Parathyroid adenoma (tissue), 2 donors: ENCODE measurements around the gene CACNA1C.

Source experiments
- H2AFZ ChIP-seq: fragments of 300-600 bp; sonication (generic); one replicate; pipeline ENCODE4 v1.7.0; 2017; ENCODE audit warnings: antibody characterized with exemption, mild to moderate bottlenecking
- H3K27ac ChIP-seq: fragments of 300-600 bp; sonication (generic); one replicate; pipeline ENCODE4 v1.7.0; 2017
- H3K27me3 ChIP-seq: fragments of 300-600 bp; sonication (generic); one replicate; pipeline ENCODE4 v1.7.0; 2017; ENCODE audit warnings: low read length; ENCODE audit not compliant: control insufficient read depth, insufficient read depth
- H3K36me3 ChIP-seq: fragments of 300-600 bp; sonication (generic); one replicate; pipeline ENCODE4 v1.7.0; 2017; ENCODE audit warnings: low read length; ENCODE audit not compliant: control insufficient read depth, insufficient read depth
- H3K4me1 ChIP-seq: fragments of 300-600 bp; sonication (generic); one replicate; pipeline ENCODE4 v1.7.0; 2017; ENCODE audit warnings: control low read depth
- H3K4me2 ChIP-seq: fragments of 300-600 bp; sonication (generic); one replicate; pipeline ENCODE4 v1.7.0; 2017; ENCODE audit warnings: low read length
- H3K4me3 ChIP-seq: fragments of 300-600 bp; sonication (generic); one replicate; pipeline ENCODE4 v1.7.0; 2017; ENCODE audit warnings: low read depth, low read length
- H3K79me2 ChIP-seq: fragments of 300-600 bp; sonication (generic); one replicate; pipeline ENCODE4 v1.7.0; 2017; ENCODE audit warnings: control low read depth
- H3K9ac ChIP-seq: fragments of 300-600 bp; sonication (generic); one replicate; pipeline ENCODE4 v1.7.0; 2017; ENCODE audit warnings: mild to moderate bottlenecking
- H3K9me3 ChIP-seq: fragments of 300-600 bp; sonication (generic); one replicate; pipeline ENCODE4 v1.7.0; 2017; ENCODE audit warnings: low read length; ENCODE audit not compliant: control insufficient read depth
- CTCF ChIP-seq: fragments of 300-600 bp; sonication (generic); IDR thresholded peaks from one replicate; pipeline ENCODE4 v1.7.0; 2017; ENCODE audit warnings: antibody characterized with exemption, mild to moderate bottlenecking
- donor health status: primary hyperparathyroidism.

CACNA1C gene

GRCh38 chr12:2429032-2429431 is 376.2 kb downstream of the CACNA1C start:
- Histone ChIP-seq H3K4me1 (no peaks in the 10 kb centered on the region), H2AFZ (no peak overlapping the region), H3K27me3 (no peaks in the 10 kb centered on the region), H3K4me3 (no peak overlapping the region), H3K79me2 (no peaks in the 10 kb centered on the region), H3K36me3 (no peaks in the 10 kb centered on the region), H3K27ac (no peak overlapping the region), H3K4me2 (no peak overlapping the region), H3K9ac (no peak overlapping the region), H3K9me3 (no peaks in the 10 kb centered on the region)
- TF ChIP-seq CTCF: no peak

DNA sequence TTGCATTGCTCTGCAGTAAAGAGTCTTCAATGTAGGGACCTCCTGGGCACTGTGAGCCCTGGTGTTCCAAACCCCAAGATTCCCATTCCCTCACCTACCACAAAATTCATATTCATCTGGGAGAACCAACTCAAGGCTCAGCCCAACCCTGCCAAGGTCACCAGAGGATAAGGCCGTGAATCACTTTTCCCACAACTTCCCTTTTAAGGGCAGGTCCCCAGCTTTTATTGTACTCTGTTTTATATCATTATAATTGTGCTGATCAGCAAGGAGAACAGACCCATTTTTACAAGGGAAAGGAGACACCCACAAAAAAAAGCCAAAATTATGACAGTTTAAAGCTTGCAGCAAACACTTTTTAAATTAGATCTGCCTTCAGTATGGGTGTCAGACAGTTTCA is 379.0 kb downstream of the CACNA1C start:
- H3K79me2 ChIP-seq: no peaks in the 10 kb centered on the region
- no peak overlapping the region for H3K4me2 ChIP-seq
- no peaks in the 10 kb centered on the region for H3K9me3 ChIP-seq
- no peak overlapping the region for H2AFZ ChIP-seq
- no peak overlapping the region for H3K4me3 ChIP-seq
- no peaks in the 10 kb centered on the region for H3K4me1 ChIP-seq
- no peaks in the 10 kb centered on the region for H3K36me3 ChIP-seq
- TF ChIP-seq CTCF: no peak
- no peaks in the 10 kb centered on the region for H3K27me3 ChIP-seq
- H3K27ac ChIP-seq: no peak overlapping the region
- H3K9ac ChIP-seq: no peak overlapping the region

DNA sequence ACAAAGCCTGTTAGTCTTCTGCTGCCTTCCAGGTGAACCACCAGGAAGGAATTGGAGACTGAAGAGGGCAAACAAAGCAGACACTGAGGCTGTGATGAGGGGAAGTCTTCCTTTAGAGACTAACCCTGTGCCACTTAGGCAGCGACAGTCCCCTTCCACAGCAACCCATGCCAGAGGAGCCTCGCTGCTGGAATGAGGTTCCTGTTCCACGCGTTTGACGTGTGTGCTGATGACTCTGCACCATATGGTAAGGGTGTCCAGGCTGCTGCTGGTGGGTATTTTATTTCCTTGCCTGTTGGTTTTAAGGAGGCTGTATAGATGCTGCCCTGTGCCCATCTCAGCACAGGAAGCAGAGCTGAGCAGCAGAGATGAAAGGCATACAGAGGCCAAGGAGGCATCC is 380.1 kb downstream of the CACNA1C start:
- no peak overlapping the region for H3K27ac ChIP-seq
- H3K36me3 ChIP-seq: no peaks in the 10 kb centered on the region
- H3K4me1 ChIP-seq: no peaks in the 10 kb centered on the region
- no peak overlapping the region for H3K4me2 ChIP-seq
- no peak for TF ChIP-seq CTCF
- H3K9ac ChIP-seq: no peak overlapping the region
- H3K27me3 ChIP-seq: no peaks in the 10 kb centered on the region
- H2AFZ ChIP-seq: no peak overlapping the region
- no peaks in the 10 kb centered on the region for H3K9me3 ChIP-seq
- H3K79me2 ChIP-seq: no peaks in the 10 kb centered on the region
- no peak overlapping the region for H3K4me3 ChIP-seq

DNA sequence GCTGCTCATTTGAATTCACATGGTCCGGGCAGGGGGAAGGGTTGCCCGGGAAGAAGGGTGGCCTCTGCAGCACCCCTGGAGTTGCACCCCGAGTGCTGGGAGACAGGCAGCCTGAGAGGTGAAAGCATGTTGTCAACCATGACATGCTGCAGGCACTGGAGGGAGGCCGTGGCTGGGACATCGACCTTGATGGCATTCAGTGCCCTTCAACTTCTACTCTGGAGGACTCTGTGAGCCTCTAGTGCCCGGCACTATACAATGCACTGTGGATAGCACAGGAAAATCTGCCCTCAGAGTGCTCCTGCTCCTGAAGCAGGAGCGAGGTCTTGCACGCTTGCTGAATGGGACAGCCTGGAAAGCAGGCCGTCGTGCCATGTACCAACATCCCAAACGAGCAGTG is 382.7 kb downstream of the CACNA1C start:
- no peak overlapping the region for H3K4me3 ChIP-seq
- H3K4me2 ChIP-seq: no peak overlapping the region
- no peaks in the 10 kb centered on the region for H3K27me3 ChIP-seq
- no peak overlapping the region for H2AFZ ChIP-seq
- TF ChIP-seq CTCF: no peak
- H3K4me1 ChIP-seq: no peaks in the 10 kb centered on the region
- no peak overlapping the region for H3K9ac ChIP-seq
- no peaks in the 10 kb centered on the region for H3K9me3 ChIP-seq
- no peaks in the 10 kb centered on the region for H3K36me3 ChIP-seq
- no peak overlapping the region for H3K27ac ChIP-seq
- no peaks in the 10 kb centered on the region for H3K79me2 ChIP-seq

GRCh38 chr12:2439332-2440100 is 386.7 kb downstream of the CACNA1C start:
- no peaks in the 10 kb centered on the region for H3K79me2 ChIP-seq
- TF ChIP-seq CTCF: no peak

More at GRCh38 chr12:2439332-2440100, 386.7 kb downstream of the CACNA1C start:
- no peaks in the 10 kb centered on the region for H3K27me3 ChIP-seq
- no peak overlapping the region for H3K4me2 ChIP-seq
- H3K36me3 ChIP-seq: no peaks in the 10 kb centered on the region
- no peak overlapping the region for H3K27ac ChIP-seq
- H2AFZ ChIP-seq: no peak overlapping the region
- no peak overlapping the region for H3K4me3 ChIP-seq
- H3K4me1 ChIP-seq: no peaks in the 10 kb centered on the region
- H3K9ac ChIP-seq: no peak overlapping the region
- H3K9me3 ChIP-seq: no peaks in the 10 kb centered on the region
